ENCODE results near the gene KRTAP4-16.
A peak's percentile ranks its signal among the peaks of the same experiment; 100 is the strongest.
"Not testable (repeated sequence)": the region's sequence is repeated elsewhere in the genome, so short reads cannot be mapped to it uniquely, and the experiment has no call there.

The KRTAP4-16 gene

DNA sequence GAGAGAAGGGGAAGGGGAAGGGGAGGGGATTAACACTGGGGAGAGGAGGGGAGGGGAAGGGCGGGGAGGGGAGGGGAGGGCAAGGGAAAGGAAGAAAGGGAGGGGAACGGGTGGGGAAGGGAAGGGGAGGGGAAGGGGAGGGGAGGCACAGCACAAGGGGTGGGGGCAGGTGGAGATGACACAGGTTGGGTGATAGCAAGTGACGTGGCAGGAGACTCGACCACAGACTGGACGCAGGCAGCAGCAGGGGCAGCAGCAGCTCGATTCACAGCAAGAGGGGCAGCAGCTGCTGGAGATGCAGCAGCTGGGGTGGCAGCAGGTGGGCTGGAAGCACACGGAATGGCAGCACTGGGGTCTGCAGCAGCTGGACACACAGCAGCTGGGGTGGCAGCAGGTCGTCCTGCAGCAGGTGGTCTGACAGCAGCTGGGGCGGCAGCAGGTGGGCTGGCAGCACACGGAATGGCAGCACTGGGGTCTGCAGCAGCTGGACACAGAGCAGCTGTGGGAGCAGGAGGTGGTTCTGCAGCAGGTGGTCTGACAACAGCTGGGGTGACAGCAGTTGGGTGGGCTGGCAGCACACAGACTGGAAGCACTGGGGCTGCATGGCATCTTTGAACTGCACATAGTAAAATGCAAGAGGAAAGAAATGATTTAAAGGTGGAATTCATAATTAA is at the start of gene KRTAP4-16:
Gene KRTAP4-16, minus strand, starts transcription at position 624 of the 674 bp plus-strand sequence. Its CDS starts 0 bp downstream, at position 624.
- no peak for DNase-seq

GRCh38 chr17:41151525-41151924 is 49.5 kb upstream of the KRTAP4-16 start:
- DNase-seq = no peak

- no peak for DNase-seq
Observed at GRCh38 chr17:41150026-41150425, 48.0 kb upstream of the KRTAP4-16 start.

DNA sequence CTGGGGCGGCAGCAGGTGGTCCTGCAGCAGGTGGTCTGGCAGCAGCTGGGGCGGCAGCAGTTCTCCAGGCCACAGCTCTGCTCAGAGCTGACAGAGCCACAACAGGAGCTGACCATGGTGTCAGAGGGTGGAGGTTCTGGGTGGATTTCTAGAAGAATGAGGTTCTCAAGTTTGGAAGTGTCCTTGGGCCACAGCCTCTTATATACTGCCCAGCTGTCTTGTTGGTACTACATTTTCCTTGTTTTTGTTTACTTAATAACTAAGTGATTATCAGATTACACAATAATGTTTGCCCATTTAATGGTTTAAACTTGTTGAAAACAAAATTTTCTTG is 47.6 kb upstream of the KRTAP4-16 start, which contains the start of gene KRTAP4-5:
Gene KRTAP4-5, minus strand, starts transcription at position 174 of the 334 bp plus-strand sequence. Its CDS starts 58 bp downstream, at position 116.
- no peak for DNase-seq

- DNase-seq = not testable (repeated sequence)
Observed at GRCh38 chr17:41148971-41149651, 47.1 kb upstream of the KRTAP4-16 start.

DNA sequence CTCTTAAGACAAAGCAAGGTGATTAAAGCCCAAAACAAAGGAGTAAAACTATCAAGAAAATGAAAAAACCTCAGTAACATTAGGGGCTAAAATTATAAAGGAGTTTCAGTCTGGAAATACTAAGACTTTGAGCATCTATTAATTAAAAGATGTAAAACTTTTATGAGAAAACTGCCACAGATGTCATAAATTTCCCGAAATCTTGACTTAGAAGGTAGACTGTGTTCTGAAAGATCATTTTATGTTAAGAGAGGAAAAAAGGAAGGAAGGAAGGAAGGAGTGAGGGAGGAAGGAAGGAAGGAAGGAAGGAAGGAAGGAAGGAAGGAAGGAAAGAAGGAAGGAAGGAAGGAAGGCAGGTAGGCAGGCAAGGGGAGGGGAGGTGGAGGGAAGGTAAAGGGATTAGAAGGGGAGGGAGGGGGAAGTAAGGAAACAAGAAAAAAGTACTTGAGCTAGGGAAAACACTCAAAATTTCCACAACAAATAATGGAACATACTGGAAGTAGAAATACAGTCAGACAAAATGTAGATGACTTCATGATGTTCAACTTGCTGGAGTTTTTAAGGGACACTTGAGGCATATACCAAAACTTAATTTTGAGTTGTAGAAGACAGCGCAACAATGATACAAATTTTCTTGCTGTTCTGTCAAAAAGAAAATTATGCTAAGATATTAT is 45.7 kb upstream of the KRTAP4-16 start:
- DNase-seq = no peak

GRCh38 chr17:41145261-41145660 is 43.3 kb upstream of the KRTAP4-16 start:
- no peak for DNase-seq

DNA sequence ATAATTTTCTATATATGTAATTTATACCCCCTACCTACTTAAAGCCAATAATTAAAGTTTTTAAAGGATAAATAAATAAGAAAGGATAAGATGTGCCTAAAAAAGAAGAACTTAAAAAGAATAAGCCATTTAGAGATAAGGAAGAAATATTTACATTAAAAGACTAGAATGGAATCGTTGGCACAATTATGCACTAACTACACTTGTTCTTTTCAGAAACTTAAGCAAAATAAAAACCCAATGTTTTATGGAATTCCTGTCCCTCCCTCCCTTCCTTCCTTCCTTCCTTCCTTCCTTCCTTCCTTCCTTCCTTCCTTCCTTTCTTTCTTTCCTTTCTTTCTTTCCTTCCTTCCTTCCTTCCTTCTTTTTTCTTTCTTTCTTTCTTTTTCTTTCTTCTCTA is 42.8 kb upstream of the KRTAP4-16 start:
- DNase-seq = no peak

DNA sequence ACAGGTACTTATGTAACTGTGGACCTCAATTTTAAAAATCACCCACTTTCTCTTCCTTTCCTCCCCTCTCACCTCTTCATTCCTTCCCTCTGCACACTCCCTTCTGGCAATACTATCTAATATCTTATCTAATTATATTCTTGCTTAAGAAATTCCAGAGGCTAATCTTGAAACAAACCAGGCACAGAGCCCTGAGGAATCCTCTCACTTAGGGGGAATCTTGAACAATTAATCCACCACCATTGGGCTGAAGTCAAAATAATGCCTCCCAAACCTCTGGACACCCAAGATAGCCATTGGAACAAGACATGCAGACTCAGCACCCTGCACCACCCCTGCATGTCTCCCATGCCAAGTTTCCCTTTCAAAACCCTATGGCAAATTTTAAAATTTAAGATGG is 39.4 kb upstream of the KRTAP4-16 start:
- DNase-seq = no peak

GRCh38 chr17:41140360-41141131 is 38.5 kb upstream of the KRTAP4-16 start, which contains the start of gene KRTAP4-6:
Gene KRTAP4-6, minus strand, starts transcription at chr17:41140544. Its CDS starts 57 bp downstream, at chr17:41140487.
- DNase-seq = no peak

DNA sequence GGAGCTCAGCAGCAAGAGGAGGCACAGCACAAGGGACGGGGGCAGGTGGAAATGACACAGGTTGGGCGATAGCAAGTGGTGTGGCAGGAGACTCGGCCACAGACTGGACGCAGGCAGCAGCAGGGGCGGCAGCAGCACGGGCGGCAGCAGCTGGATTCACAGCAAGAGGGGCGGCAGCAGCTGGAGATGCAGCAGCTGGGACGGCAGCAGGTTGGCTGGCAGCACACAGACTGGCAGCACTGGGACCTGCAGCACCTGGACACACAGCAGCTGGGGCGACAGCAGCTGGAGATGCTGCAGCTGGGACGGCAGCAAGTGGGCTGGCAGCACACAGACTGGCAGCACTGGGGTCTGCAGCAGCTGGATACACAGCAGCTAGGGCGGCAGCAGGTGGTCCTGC is 37.9 kb upstream of the KRTAP4-16 start:
- DNase-seq = not testable (repeated sequence)

DNA sequence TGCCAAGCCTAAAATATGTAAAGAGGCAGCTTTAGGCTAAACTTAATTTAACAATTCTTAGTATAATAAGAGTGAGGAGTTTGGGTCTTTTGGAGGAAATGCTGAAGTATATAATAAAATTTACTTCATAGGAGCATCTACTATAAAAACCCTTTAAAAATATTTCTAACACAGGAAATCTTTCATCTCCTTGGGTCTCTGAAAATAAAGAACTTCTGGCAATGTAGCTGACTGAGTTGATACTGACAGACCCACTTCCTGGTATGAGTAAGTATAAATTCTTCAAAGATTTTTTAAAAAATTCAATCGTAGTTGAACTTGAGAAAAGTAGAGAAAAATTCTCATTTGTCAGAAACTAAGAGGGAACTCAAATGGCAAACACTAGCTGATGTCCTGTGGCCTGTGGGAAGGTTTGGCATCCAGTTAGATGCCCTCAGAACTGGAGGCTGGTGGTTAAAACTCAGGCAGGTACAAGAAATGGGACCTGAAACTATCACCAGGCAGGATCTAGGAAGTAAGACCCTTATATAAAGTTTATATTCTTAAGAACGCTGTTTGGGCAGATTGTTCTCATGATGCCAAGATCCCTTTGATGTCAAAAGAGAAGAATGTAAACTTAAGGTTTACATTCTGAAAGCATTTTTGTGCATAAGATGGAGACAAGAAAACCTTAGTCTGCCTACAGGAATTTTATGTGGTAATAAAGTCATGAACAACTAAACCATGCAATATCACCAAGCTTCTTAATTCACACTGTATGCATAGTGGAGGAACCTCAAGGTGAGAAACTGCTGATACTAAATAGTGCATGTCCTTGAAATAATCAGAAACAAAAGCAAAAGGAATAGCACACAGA is 32.1 kb upstream of the KRTAP4-16 start:
- DNase-seq = no peak

- DNase-seq = no peak
Observed at GRCh38 chr17:41131979-41132378, 30.0 kb upstream of the KRTAP4-16 start.

DNA sequence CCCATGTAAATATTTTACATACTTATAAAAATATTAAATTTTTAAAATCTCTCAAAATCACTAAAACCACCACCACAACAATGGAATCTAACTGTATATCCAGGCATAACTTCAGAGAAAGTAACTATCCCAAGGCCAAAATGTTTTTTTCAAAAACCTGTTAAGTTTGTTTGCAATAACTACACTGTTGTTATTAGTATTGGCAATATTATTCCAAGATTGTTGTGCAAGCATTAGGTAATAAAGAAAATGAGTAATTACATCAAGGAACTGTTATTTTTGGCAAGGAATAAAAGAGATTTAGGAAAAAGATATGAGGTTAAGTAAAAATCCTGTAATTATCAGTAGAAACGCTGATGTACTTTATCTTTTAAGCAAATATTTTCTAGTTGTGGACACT is 25.4 kb upstream of the KRTAP4-16 start:
- no peak for DNase-seq

DNA sequence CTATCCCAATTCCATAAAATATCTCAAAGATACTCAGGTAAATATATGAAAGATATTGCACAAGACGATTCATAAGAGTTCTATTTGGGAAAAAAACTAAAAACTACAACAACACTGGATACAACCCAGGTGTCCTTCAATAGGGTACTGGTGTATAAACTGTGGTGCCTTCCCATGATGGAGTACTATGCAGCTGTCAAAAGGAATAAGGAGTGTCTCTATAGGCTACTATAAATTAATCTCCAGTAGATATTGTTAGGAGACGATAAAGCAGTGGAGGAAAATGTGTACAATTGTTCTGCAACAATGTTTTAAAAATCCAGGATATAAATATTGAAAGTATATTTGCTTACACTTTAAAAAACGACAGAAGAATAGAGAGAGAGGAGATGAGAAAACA is 24.4 kb upstream of the KRTAP4-16 start:
- DNase-seq = no peak

DNA sequence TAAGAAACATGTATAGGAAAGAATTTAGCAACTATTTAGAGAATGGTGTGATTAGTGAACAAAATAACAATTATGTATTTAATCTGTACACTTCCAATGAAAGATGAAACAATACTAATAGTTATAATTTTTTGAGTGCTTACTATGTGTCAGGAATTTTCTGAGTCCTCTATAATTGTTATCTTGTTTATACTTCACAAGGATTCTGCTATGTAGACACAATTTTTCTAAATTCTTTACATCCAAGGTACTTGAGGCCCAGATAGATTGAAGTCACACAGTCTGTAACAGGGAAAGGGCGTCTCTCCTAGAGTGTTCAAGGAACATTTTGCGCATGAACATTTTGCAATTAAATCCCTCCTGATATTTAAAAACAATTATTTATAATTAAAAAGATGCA is 23.1 kb upstream of the KRTAP4-16 start:
- DNase-seq = no peak

DNA sequence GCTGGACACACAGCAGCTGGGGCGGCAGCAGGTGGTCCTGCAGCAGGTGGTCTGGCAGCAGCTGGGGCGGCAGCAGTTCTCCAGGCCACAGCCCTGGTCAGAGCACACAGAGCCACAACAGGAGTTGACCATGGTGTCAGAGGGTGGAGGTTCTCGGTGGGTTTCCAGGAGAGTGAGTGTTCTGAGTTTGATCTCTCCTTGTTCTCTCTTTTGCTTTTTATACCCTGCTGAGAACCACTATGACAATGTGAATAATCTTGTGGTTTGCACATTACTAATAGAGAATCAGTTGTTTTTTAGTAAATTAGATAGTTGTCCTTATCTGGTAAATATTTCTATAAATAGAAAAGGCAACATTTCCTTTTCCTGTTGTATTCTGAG is 22.0 kb upstream of the KRTAP4-16 start, which contains the start of gene KRTAP4-12:
Gene KRTAP4-12, minus strand, starts transcription at position 192 of the 381 bp plus-strand sequence. Its CDS starts 60 bp downstream, at position 132.
- DNase-seq = not testable (repeated sequence)

DNA sequence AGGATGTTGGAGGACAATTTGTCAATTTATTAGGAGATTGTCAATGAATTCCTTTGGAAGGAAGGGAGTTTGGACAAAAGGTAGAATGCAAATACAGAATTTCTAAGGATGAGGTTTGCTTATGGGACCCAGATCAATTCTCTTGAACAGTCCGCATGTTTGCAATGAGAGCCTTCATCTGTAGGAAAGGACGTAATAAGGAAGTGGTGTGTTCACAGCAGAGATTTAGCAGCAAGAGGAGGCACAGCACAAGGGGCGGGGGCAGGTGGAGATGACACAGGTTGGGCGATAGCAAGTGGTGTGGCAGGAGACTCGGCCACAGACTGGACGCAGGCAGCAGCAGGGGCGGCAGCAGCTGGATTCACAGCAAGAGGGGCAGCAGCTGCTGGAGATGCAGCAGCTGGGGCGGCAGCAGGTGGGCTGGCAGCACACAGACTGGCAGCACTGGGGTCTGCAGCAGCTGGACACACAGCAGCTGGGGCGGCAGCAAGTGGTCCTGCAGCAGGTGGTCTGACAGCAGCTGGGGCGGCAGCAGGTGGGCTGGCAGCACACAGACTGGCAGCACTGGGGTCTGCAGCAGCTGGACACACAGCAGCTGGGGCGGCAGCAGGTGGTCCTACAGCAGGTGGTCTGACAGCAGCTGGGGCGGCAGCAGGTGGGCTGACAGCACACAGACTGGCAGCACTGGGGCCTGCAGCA is 21.4 kb upstream of the KRTAP4-16 start:
- not testable (repeated sequence) for DNase-seq

DNA sequence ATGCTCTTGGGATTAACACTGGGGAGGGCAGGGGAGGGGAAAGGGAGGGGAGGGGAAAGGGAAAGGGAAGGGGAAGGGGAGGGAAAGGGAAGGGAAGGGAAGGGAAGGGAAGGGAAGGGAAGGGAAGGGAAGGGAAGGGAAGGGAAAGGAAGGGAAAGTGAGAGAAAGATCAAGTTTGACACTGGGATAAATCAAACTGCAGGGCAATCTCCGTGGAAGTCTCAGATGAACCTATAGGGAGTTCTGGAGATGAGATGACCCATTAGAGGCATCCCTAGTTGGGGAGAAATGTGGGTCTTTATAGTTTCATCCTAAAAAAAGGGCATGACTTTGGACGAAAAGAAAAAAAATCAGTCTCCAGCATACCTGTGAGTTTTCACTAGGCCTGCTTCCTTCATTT is 19.7 kb upstream of the KRTAP4-16 start:
- no peak for DNase-seq

DNA sequence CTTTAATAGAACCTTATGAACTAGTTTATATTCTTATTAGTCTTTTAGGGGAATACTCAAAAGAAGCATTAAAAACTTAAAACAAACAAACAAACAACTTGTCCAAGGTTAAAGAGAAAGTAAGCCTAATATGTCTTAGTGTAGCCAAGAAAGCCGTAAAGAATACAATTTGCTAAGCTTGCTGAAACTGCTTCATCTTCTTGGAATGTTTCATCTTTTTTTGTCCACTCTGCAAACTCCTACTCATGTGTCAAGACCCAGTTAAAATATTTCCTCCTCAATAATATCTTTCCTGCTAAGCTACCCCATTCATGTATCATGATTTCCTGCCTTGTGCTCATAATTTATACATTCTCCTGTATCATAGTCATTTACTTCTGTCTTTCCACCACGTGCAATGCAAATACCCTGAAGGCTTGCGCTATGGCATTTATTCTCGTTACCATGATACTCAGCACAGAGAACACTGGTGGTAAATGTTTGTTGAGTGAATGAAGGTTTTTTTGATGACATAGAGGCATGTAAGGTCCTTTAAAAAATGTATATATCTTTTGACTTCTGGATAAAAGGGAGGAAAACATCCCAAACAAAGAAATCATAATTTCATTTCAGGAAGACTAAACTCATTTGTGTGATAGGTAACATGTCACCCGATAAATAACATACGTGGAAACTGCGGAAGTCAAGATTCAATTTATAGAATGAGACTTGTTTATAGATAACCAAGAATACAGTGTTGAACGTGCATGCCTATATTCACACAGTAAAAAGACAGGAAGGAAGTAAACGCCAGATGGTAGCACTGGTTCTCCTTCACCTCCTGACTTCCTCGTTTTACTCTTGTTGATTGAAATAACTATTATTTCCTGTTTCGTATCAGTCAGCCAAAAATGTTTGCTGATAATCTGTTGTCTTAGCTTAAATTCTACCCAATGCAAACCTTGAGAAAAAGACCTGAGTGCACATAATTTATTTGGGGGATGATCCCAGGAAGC is 18.0 kb upstream of the KRTAP4-16 start:
- peak in 1 of 2 donors; percentile 84 for DNase-seq
